ENCODE measurements around the gene XG. TPM values are rescaled to one million over a fixed set of nuclear protein-coding genes. Genes with fewer than 3 reads are reported as not detected.
A peak's percentile ranks its signal among the peaks of the same experiment; 100 is the strongest.

Gene XG
- total RNA-seq, 6 donors from 2014 or later, result 0.69 to 0.81 TPM; not detected in 4

DNA sequence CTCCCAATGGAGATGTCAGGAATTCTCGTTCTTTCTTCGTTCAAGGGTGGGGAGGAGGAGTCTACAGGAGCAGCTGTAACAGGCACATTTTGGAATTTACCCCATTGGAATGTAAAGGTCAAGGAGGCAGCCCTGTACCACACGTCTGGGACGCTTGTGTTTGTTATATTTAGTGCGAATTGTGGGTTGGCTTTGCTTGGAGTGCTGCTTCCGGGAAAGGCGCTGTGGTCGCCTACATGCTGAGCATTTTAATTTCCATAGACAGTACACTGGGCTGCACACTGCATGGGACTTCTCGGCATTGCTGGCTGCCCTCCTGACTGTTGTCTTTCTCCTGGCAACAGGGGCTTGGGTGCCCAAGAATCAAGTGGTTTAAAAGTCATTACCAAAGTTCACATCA lies 89.7 kb downstream of the XG start:
- no peaks in the 10 kb centered on the region for H3K4me1 ChIP-seq
- peaks cover 0 to 8% (median 0%) of the 10 kb centered on the region in 4 donors for H3K9me3 ChIP-seq
- H3K27me3 ChIP-seq, result no peaks in the 10 kb centered on the region
- 60 to 63% methylated on average over 9 of the region's 9 CpGs for WGBS, 2 donors
- ATAC-seq (ENCODE audit: low FRiP score in 2 of 2), result no peak
- TF ChIP-seq POLR2AphosphoS5 (IDR thresholded peaks at IDR 0.05), result no peak
- TF ChIP-seq, protein P1, sequence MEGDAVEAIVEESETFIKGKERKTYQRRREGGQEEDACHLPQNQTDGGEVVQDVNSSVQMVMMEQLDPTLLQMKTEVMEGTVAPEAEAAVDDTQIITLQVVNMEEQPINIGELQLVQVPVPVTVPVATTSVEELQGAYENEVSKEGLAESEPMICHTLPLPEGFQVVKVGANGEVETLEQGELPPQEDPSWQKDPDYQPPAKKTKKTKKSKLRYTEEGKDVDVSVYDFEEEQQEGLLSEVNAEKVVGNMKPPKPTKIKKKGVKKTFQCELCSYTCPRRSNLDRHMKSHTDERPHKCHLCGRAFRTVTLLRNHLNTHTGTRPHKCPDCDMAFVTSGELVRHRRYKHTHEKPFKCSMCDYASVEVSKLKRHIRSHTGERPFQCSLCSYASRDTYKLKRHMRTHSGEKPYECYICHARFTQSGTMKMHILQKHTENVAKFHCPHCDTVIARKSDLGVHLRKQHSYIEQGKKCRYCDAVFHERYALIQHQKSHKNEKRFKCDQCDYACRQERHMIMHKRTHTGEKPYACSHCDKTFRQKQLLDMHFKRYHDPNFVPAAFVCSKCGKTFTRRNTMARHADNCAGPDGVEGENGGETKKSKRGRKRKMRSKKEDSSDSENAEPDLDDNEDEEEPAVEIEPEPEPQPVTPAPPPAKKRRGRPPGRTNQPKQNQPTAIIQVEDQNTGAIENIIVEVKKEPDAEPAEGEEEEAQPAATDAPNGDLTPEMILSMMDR (IDR thresholded peaks at IDR 0.05), result no peak
- no peak for TF ChIP-seq POLR2A (IDR thresholded peaks at IDR 0.05)
- TF ChIP-seq EP300 (IDR thresholded peaks at IDR 0.05), result no peak
- H3K4me3 ChIP-seq, result no peak overlapping the region
- no peak overlapping the region for H3K27ac ChIP-seq
- no peaks in the 10 kb centered on the region for H3K36me3 ChIP-seq
- no peak for DNase-seq

- Histone ChIP-seq H3K9me3 (no peaks in the 10 kb centered on the region), H3K36me3 (no peaks in the 10 kb centered on the region), H3K27me3 (no peaks in the 10 kb centered on the region), H3K4me1 (peaks cover 0 to 5% (median 0%) of the 10 kb centered on the region in 4 donors), H3K4me3 (no peak overlapping the region), H3K27ac (no peak overlapping the region)
- ATAC-seq (ENCODE audit: low FRiP score in 2 of 2) (no peak), DNase-seq (no peak)
- TF ChIP-seq POLR2AphosphoS5 (IDR thresholded peaks at IDR 0.05) (no peak), POLR2A (IDR thresholded peaks at IDR 0.05) (no peak), EP300 (IDR thresholded peaks at IDR 0.05) (no peak)
- TF ChIP-seq, protein P1 (IDR thresholded peaks at IDR 0.05), result no peak
Measured at GRCh38 chrX:2846992-2847391, 95.2 kb downstream of the XG start.

DNA sequence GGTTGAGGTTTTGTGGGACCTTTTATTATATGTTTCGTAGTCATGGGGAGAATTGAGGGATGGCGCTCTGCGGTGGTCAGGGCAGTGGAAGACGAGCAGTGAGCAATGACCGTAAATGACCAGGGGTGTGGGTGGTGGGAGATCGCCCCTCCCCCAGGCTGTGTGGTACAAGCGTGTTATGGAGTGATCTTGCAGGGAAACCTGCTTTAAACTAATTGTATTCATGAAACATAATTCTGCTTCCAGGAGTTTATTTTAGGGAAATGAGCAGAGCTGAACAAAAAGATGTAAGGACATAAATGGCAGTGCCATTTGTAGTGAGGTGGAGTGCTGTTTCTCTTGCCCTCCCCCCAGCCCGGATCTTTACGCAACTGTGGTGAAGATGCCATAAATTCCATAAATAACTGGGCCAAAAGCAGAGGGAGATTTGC lies 97.0 kb downstream of the XG start:
- Histone ChIP-seq H3K36me3 (no peaks in the 10 kb centered on the region), H3K4me1 (peaks cover 0 to 5% (median 0%) of the 10 kb centered on the region in 4 donors), H3K9me3 (no peaks in the 10 kb centered on the region), H3K27me3 (no peaks in the 10 kb centered on the region), H3K27ac (no peak overlapping the region), H3K4me3 (no peak overlapping the region)
- TF ChIP-seq EP300 (IDR thresholded peaks at IDR 0.05) (no peak), POLR2A (IDR thresholded peaks at IDR 0.05) (no peak), POLR2AphosphoS5 (IDR thresholded peaks at IDR 0.05) (no peak)
- TF ChIP-seq, protein P1 (IDR thresholded peaks at IDR 0.05), result no peak
- WGBS, 2 donors, result 75 to 77% methylated on average over 9 of the region's 9 CpGs
- DNase-seq (no peak), ATAC-seq (ENCODE audit: low FRiP score in 2 of 2) (no peak)

- H3K4me3 ChIP-seq, result no peak overlapping the region
- H3K27me3 ChIP-seq, result no peaks in the 10 kb centered on the region
- peak in 1 of 2 donors; percentile 15 for ATAC-seq (ENCODE audit: low FRiP score in 2 of 2)
- no peak overlapping the region for H3K27ac ChIP-seq
- no peaks in the 10 kb centered on the region for H3K36me3 ChIP-seq
- DNase-seq, result no peak
- 89 to 94% methylated on average over 14 to 20 of the region's 21 CpGs for WGBS, 2 donors
- no peaks in the 10 kb centered on the region for H3K4me1 ChIP-seq
- TF ChIP-seq POLR2AphosphoS5 (IDR thresholded peaks at IDR 0.05) (no peak), EP300 (IDR thresholded peaks at IDR 0.05) (no peak), POLR2A (IDR thresholded peaks at IDR 0.05) (no peak)
- TF ChIP-seq, protein P1 (IDR thresholded peaks at IDR 0.05), result no peak
- no peaks in the 10 kb centered on the region for H3K9me3 ChIP-seq
Measured at GRCh38 chrX:2854918-2855317, 103.1 kb downstream of the XG start.

GRCh38 chrX:2855761-2856160 lies 103.9 kb downstream of the XG start:
- DNase-seq (no peak), ATAC-seq (ENCODE audit: low FRiP score in 2 of 2) (no peak)
- H3K27me3 ChIP-seq, result no peaks in the 10 kb centered on the region
- H3K4me1 ChIP-seq, result no peaks in the 10 kb centered on the region
- H3K36me3 ChIP-seq, result no peaks in the 10 kb centered on the region
- no peak overlapping the region for H3K27ac ChIP-seq
- H3K9me3 ChIP-seq, result no peaks in the 10 kb centered on the region
- H3K4me3 ChIP-seq, result no peak overlapping the region
- TF ChIP-seq EP300 (IDR thresholded peaks at IDR 0.05), result no peak
- TF ChIP-seq, protein P1 (IDR thresholded peaks at IDR 0.05), result no peak
- TF ChIP-seq POLR2AphosphoS5 (IDR thresholded peaks at IDR 0.05), result no peak
- no peak for TF ChIP-seq POLR2A (IDR thresholded peaks at IDR 0.05)
- 93 to 95% methylated on average over 2 of the region's 2 CpGs for WGBS, 2 donors
